IPS DF 6.9 (cell line): ENCODE data around the gene ZEB2.
"Not testable (repeated sequence)": the region's sequence is repeated elsewhere in the genome, so short reads cannot be mapped to it uniquely, and the experiment has no call there.

Experiments used
- DNase-seq: peaks from one replicate; pipeline ENCODE4 v3.0.0-alpha.2; 2013; ENCODE audit warnings: low read depth, low spot score
- H3K27ac ChIP-seq: one replicate; pipeline ENCODE4 v1.5.1; 2013; ENCODE audit warnings: low read length, control low read depth
- H3K27me3 ChIP-seq: 2 replicates; pipeline ENCODE4 v1.6.1; 2013; ENCODE audit warnings: mild to moderate bottlenecking, low read length; ENCODE audit not compliant: control insufficient read depth, insufficient read depth
- H3K36me3 ChIP-seq: 2 replicates; pipeline ENCODE4 v1.6.1; 2013; ENCODE audit warnings: low read length; ENCODE audit not compliant: control insufficient read depth, insufficient read depth
- H3K4me1 ChIP-seq: 2 replicates; pipeline ENCODE4 v1.6.1; 2013; ENCODE audit warnings: low read length; ENCODE audit not compliant: control insufficient read depth, insufficient read depth
- H3K4me3 ChIP-seq: 2 replicates; pipeline ENCODE4 v1.5.1; 2013; ENCODE audit warnings: mild to moderate bottlenecking, low read length
- H3K9me3 ChIP-seq: 2 replicates; pipeline ENCODE4 v1.6.1; 2013; ENCODE audit warnings: low read length, inconsistent platforms; ENCODE audit not compliant: control insufficient read depth, insufficient read depth
- WGBS: extraction: QIAGEN DNeasy Blood & Tissue Kit; methylation state at CpG from one replicate; pipeline ENCODE4 v1.1.7; 2013; ENCODE audit warnings: mixed read lengths, missing lambda C conversion rate; ENCODE audit not compliant: insufficient read length, insufficient coverage; 5-methylcytosine and 5-hydroxymethylcytosine counted together

ZEB2 gene

GRCh38 chr2:144364247-144364646, 155.7 kb downstream of the ZEB2 start:
- not testable (repeated sequence) for H3K9me3 ChIP-seq, H3K36me3 ChIP-seq, H3K4me3 ChIP-seq, H3K4me1 ChIP-seq, DNase-seq, H3K27me3 ChIP-seq, H3K27ac ChIP-seq
- WGBS, result no CpG with 5 or more reads among the region's 7 CpGs

GRCh38 chr2:144362401-144362800, 157.5 kb downstream of the ZEB2 start:
- Histone ChIP-seq H3K27me3 (no peaks in the 10 kb centered on the region), H3K9me3 (no peaks in the 10 kb centered on the region), H3K4me1 (no peaks in the 10 kb centered on the region), H3K4me3 (no peak overlapping the region), H3K27ac (no peak overlapping the region), H3K36me3 (no peaks in the 10 kb centered on the region)
- WGBS, result no CpG with 5 or more reads among the region's 1 CpG
- DNase-seq, result no peak

- Histone ChIP-seq H3K27me3 (no peaks in the 10 kb centered on the region), H3K9me3 (no peaks in the 10 kb centered on the region), H3K4me3 (no peak overlapping the region), H3K4me1 (no peaks in the 10 kb centered on the region), H3K36me3 (no peaks in the 10 kb centered on the region), H3K27ac (no peak overlapping the region)
- no peak for DNase-seq
These were observed 158.2 kb downstream of the ZEB2 start for GRCh38 chr2:144361742-144362141.

- Histone ChIP-seq H3K27me3 (no peaks in the 10 kb centered on the region), H3K27ac (no peak overlapping the region)
- no CpG with 5 or more reads among the region's 1 CpG for WGBS
These were observed 160.2 kb downstream of the ZEB2 start for GRCh38 chr2:144359684-144360083.

GRCh38 chr2:144358979-144359541, 160.9 kb downstream of the ZEB2 start:
- no CpG with 5 or more reads among the region's 4 CpGs for WGBS
- no peak overlapping the region for H3K4me3 ChIP-seq
- H3K27me3 ChIP-seq, result no peaks in the 10 kb centered on the region
- H3K9me3 ChIP-seq, result no peaks in the 10 kb centered on the region
- H3K4me1 ChIP-seq, result no peaks in the 10 kb centered on the region
- no peaks in the 10 kb centered on the region for H3K36me3 ChIP-seq
- H3K27ac ChIP-seq, result no peak overlapping the region
- no peak for DNase-seq

More at GRCh38 chr2:144359684-144360083, 160.2 kb downstream of the ZEB2 start:
- Histone ChIP-seq H3K36me3 (no peaks in the 10 kb centered on the region), H3K4me1 (no peaks in the 10 kb centered on the region), H3K4me3 (no peak overlapping the region), H3K9me3 (no peaks in the 10 kb centered on the region)
- no peak for DNase-seq

- no peak for DNase-seq
- H3K36me3 ChIP-seq, result no peaks in the 10 kb centered on the region
- H3K27ac ChIP-seq, result no peak overlapping the region
- no CpG with 5 or more reads among the region's 3 CpGs for WGBS
- no peaks in the 10 kb centered on the region for H3K4me1 ChIP-seq
- H3K9me3 ChIP-seq, result no peaks in the 10 kb centered on the region
- no peak overlapping the region for H3K4me3 ChIP-seq
- no peaks in the 10 kb centered on the region for H3K27me3 ChIP-seq
These were observed 161.4 kb downstream of the ZEB2 start for GRCh38 chr2:144358374-144358964.

- Histone ChIP-seq H3K27me3 (no peaks in the 10 kb centered on the region), H3K4me3 (no peak overlapping the region), H3K4me1 (no peaks in the 10 kb centered on the region), H3K9me3 (no peaks in the 10 kb centered on the region), H3K36me3 (no peaks in the 10 kb centered on the region), H3K27ac (no peak overlapping the region)
- DNase-seq, result no peak
- WGBS, result no CpG with 5 or more reads among the region's 4 CpGs
These were observed 162.1 kb downstream of the ZEB2 start for GRCh38 chr2:144357623-144358373.

- H3K27ac ChIP-seq, result no peak overlapping the region
These were observed 163.5 kb downstream of the ZEB2 start for GRCh38 chr2:144356402-144356801.

GRCh38 chr2:144354953-144355352, 165.0 kb downstream of the ZEB2 start:
- Histone ChIP-seq H3K36me3 (no peaks in the 10 kb centered on the region), H3K9me3 (no peaks in the 10 kb centered on the region), H3K27ac (no peak overlapping the region), H3K4me1 (peaks cover 1% of the 10 kb centered on the region; the same call in 1 of the 2 replicates), H3K27me3 (no peaks in the 10 kb centered on the region), H3K4me3 (no peak overlapping the region)
- WGBS, result no CpG with 5 or more reads among the region's 3 CpGs
- no peak for DNase-seq

More at GRCh38 chr2:144356402-144356801, 163.5 kb downstream of the ZEB2 start:
- H3K4me3 ChIP-seq, result no peak overlapping the region
- DNase-seq, result no peak
- no peaks in the 10 kb centered on the region for H3K27me3 ChIP-seq
- no CpG with 5 or more reads among the region's 3 CpGs for WGBS
- H3K36me3 ChIP-seq, result no peaks in the 10 kb centered on the region
- no peaks in the 10 kb centered on the region for H3K4me1 ChIP-seq
- H3K9me3 ChIP-seq, result no peaks in the 10 kb centered on the region

GRCh38 chr2:144351687-144352086, 168.2 kb downstream of the ZEB2 start:
- H3K27ac ChIP-seq, result no peak overlapping the region
- peaks cover 1% of the 10 kb centered on the region; the same call in 1 of the 2 replicates for H3K4me1 ChIP-seq
- no peak overlapping the region for H3K4me3 ChIP-seq
- H3K27me3 ChIP-seq, result no peaks in the 10 kb centered on the region; the same call in 1 of the 2 replicates
- no peaks in the 10 kb centered on the region for H3K36me3 ChIP-seq
- WGBS, result no CpG with 5 or more reads among the region's 5 CpGs
- no peak for DNase-seq
- H3K9me3 ChIP-seq, result no peaks in the 10 kb centered on the region
